GM19023 (cell line): ENCODE results near the gene MAMDC4.
"Not testable (repeated sequence)": the region's sequence is repeated elsewhere in the genome, so short reads cannot be mapped to it uniquely, and the experiment has no call there.

Experiments used
- ATAC-seq: cut with Tn5 transposase; IDR thresholded peaks from one replicate; pipeline ENCODE4 v1.9.1; 2021; ENCODE audit warnings: mild to moderate bottlenecking, moderate library complexity; ENCODE audit not compliant: unreplicated experiment

MAMDC4 gene

DNA sequence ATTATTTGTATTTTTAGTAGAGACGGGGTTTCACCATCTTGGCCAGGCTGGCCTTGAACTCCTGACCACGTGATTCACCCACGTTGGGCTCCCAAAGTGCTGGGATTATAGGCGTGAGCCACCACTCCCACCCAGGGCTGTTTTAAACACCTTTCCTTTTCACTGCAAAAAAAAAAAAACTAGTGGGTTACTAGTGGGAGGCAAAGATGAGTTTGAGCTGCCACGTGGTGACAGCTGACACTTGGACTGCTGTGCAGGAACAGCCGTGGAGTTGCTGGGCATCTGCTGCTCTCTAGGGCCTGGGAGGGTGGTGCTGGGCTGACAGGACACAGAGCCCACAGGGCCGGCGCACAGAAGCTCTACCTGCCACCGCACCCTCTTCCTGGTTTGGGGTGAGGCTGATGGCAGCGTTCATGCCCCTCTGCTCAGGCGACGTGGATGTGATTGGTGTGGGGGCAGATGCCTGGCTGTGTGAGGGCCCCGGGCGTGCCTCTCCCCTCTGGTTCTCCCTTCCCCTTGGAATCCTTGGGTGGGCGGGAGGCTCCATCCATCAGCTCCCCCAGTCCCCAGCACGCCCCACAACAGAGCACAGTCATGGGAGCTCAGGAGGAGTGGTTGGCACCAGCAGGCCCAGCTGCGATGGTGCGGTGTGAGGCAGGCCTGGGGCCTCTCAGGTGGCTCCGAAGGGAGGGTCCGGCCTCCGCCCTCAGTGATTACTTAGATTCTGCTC is 27.5 kb upstream of the MAMDC4 start:
- ATAC-seq: no peak

- no peak for ATAC-seq
Observed at GRCh38 chr9:136825295-136826187, 26.6 kb upstream of the MAMDC4 start.

- no peak for ATAC-seq
Observed at GRCh38 chr9:136826188-136826541, 26.0 kb upstream of the MAMDC4 start.

- no peak for ATAC-seq
Observed at GRCh38 chr9:136826703-136827582, 25.2 kb upstream of the MAMDC4 start.

DNA sequence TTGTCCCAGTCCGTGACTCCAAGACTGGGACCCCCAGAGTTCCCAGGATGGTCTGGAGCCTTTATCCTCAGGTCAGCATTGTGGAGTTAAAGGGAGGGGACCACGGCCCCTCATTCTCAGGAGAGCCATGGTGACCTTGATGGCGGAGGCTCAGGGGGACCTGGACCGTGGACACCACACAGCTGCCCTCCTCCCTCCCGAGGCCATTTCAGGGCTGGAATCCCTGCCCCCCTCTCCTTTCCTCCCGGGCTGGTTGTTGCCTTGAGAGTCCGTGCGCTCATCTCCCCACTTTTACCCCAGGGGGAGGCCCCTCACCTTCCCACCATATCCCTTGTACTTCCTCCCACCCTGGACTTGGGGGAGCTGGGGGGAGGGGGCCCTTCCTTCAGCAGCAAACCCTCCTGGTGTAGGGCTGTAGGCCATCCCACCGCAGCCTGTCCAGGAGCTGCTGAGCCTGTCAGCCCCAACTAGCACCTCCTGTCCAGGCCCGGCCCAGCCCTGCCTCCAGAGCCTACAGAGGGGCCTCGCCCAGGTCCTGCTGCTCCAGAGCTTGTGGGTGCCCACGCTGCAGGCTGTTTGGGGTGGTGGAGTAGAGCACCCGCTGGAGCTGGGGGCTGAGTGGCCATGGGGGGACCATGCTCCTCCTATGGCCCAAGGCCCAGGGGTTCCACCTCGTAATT is 24.2 kb upstream of the MAMDC4 start:
- no peak for ATAC-seq

GRCh38 chr9:136828474-136829140 is 23.5 kb upstream of the MAMDC4 start:
- no peak for ATAC-seq

- no peak for ATAC-seq
Observed at GRCh38 chr9:136829412-136829811, 22.7 kb upstream of the MAMDC4 start.

GRCh38 chr9:136829981-136830885 is 21.9 kb upstream of the MAMDC4 start:
- ATAC-seq: no peak

- no peak for ATAC-seq
Observed at GRCh38 chr9:136831002-136831719, 21.0 kb upstream of the MAMDC4 start.

GRCh38 chr9:136831720-136832104 is 20.4 kb upstream of the MAMDC4 start:
- ATAC-seq: no peak

- no peak for ATAC-seq
Observed at GRCh38 chr9:136832581-136832980, 19.6 kb upstream of the MAMDC4 start.

GRCh38 chr9:136833381-136834048 is 18.6 kb upstream of the MAMDC4 start:
- ATAC-seq: not testable (repeated sequence)

DNA sequence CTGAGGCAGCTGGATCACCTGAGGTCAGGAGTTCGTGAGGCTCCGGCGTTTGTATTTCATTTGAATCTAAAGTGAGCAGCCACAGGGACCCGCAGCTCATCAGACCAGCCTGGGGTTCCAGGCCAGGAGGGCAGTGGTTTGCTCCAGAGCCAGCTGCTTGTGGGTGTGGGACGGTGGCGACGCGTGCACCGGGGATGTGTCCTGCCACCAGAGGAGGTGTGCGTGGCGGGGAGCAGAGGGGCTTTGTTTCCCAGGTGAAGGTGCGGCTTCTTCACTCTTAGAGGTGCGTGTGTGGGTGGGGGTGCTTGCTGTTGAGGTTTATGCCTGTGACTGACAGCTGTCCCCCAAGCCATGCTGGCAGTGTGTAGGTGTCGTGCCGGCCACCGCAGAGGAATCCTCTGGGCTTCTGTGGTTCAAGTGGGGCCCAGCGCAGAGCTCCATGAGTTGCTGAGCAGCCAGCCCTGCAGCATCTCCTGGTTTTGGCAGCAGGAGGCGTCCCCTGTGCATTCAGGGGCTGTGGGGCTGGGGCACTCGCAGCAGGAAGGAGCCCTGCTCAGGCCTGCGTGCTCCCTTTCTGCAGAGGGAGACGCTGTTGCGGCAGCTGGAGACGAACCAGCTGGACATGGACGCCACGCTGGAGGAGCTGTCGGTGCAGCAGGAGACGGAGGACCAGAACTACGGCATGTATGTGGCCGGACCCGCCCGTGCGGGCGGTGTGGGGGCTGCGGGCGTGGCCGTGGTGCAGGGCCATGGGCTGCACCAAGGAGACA is 16.8 kb upstream of the MAMDC4 start:
- no peak for ATAC-seq

DNA sequence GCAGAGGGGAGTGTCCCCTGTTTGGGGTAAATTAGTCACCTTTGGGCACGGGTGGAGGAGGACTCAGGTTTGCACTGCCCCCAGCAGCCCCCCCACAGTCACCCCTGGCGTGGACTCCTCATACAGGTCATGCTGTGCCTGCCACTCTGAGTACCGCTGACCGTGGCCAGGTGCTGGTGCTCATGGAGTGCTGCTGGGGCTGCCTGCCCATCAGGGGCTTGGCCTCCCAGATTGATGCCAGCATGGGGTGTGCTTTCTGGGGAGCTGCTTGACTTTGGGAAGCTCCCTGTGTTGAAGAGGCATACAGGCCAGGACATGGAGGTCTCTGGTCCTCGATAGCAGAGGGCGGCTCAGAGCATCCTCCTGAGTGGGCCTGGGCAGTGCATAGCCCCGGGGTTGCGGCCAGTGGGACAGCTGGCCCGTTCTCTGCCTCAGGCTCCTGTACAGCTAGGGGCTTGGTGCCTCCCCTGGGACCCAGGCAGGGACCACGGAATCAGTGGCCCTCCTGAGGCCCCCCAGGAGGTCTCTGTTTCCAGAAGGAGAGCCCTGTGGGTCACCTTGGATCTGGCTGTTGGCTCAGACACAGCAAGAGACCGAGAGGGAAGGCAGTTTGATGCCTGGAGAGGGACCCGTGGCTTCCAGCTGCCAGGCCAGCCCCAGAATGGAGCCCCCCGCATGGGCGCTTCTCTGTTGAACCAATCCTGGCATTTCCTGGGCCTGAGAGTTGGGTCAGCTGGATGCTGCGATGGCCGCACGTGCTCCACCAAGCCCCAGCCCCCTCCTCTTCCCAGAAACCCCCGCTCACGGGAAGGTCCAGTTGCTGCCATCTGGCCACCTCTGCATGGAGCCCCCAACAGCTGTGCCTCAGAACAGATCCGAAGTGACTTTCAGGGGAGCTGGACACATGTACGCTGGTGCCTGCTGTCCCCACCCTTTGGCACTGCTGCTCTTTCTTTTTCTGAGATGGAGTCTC is 15.9 kb upstream of the MAMDC4 start:
- no peak for ATAC-seq

- ATAC-seq: no peak
Observed at GRCh38 chr9:136837146-136837855, 14.8 kb upstream of the MAMDC4 start.
